ENCODE results near the gene SHB. TPM values are rescaled to one million over a fixed set of nuclear protein-coding genes. Genes with fewer than 3 reads are reported as not detected.
A peak's percentile ranks its signal among the peaks of the same experiment; 100 is the strongest.

SHB gene
- total and polyA plus RNA-seq, 2 of the 13 experiments (the other 11 are each of a cell fraction or from before 2014, with no cell fraction given): 19.4 to 20.7 TPM

GRCh38 chr9:38047301-38048251 is 21.5 kb downstream of the SHB start (continued):
- no peak for TF ChIP-seq SOX6 (IDR thresholded peaks at IDR 0.05)
- peak; percentile 98 for TF ChIP-seq SOX6 (CRISPR knock-in tag; IDR thresholded peaks at IDR 0.05)
- TF ChIP-seq FOXP1 (IDR thresholded peaks at IDR 0.05): no peak
- peak; percentile 72 for TF ChIP-seq FOXP1 (CRISPR knock-in tag; IDR thresholded peaks at IDR 0.05)
- no peak for TF ChIP-seq SRY (CRISPR knock-in tag; IDR thresholded peaks at IDR 0.05)
- TF ChIP-seq SRF (IDR thresholded peaks at IDR 0.05; ENCODE audit: low read depth, low read length): 0 out of 2 replicates have a peak, but pooled peaks have one; percentile 42
- no peak for TF ChIP-seq BRD4 (CRISPR knock-in tag; IDR thresholded peaks at IDR 0.05)
- TF ChIP-seq ZNF407 (CRISPR knock-in tag; IDR thresholded peaks at IDR 0.05; ENCODE audit: not compliant biosample characterization): no peak
- TF ChIP-seq HNF1B (CRISPR knock-in tag; IDR thresholded peaks at IDR 0.05): peak; percentile 81
- peak; percentile 76 for TF ChIP-seq TFE3 (CRISPR knock-in tag; IDR thresholded peaks at IDR 0.05)
- peak; percentile 91; the same call in 1 of the 2 replicates for TF ChIP-seq SALL2 (CRISPR knock-in tag; IDR thresholded peaks at IDR 0.05)
- TF ChIP-seq SMARCE1 (IDR thresholded peaks at IDR 0.05; ENCODE audit: borderline replicate concordance): no peak
- TF ChIP-seq ZMAT3 (CRISPR knock-in tag; conservative IDR thresholded peaks at IDR 0.05): no peak
- no peak for TF ChIP-seq ZNF879 (CRISPR knock-in tag; IDR thresholded peaks at IDR 0.05)
- no peak for TF ChIP-seq ZNF3 (CRISPR knock-in tag; IDR thresholded peaks at IDR 0.05)
- TF ChIP-seq RFX5 (IDR thresholded peaks at IDR 0.05; ENCODE audit: low read depth, low read length): no peak
- TF ChIP-seq HNRNPK (IDR thresholded peaks at IDR 0.05; ENCODE audit: low read depth, low read length, poor library complexity, severe bottlenecking): no peak
- peak; percentile 95 for TF ChIP-seq NKX3-1 (CRISPR knock-in tag; IDR thresholded peaks at IDR 0.05)
- no peak for TF ChIP-seq SNAPC5 (CRISPR knock-in tag; IDR thresholded peaks at IDR 0.05; ENCODE audit: borderline replicate concordance)

Measured in HepG2 (cell line).